CD14-positive monocyte (primary cell): ENCODE measurements around the gene SHROOM3. TPM values are rescaled to one million over a fixed set of nuclear protein-coding genes. Genes with fewer than 3 reads are reported as not detected.

Experiments used
- DNase-seq, 3 donors: peaks; one replicate each; pipeline ENCODE4 v3.0.0-alpha.2; 2011 to 2022
- H2AFZ ChIP-seq: 2 replicates; pipeline ENCODE4 v1.6.0; 2012; ENCODE audit warnings: mild to moderate bottlenecking, low read depth, low read length, inconsistent platforms; ENCODE audit not compliant: insufficient read depth, poor library complexity, severe bottlenecking
- H3K27ac ChIP-seq, 2 donors: 1 replicate in 1 of 2; 2 replicates in 1 of 2; pipeline ENCODE4 v1.5.1; 2012 to 2013; ENCODE audit warnings: low read length in 2 of 2, control low read depth in 1 of 2, inconsistent platforms in 1 of 2, low read depth in 1 of 2, mild to moderate bottlenecking in 1 of 2
- H3K27me3 ChIP-seq, 2 donors: one replicate each; pipeline versions ENCODE4 v1.6.0 to v1.6.1; 2011 to 2013; ENCODE audit warnings: low read length in 2 of 2; ENCODE audit not compliant: control insufficient read depth in 2 of 2, insufficient read depth in 2 of 2
- H3K36me3 ChIP-seq, 2 donors: replicated peaks in 1 of 2; 1 replicate in 1 of 2; 2 replicates in 1 of 2; pipeline versions ENCODE4 v1.5.1 to v1.6.1; 2012 to 2013; ENCODE audit warnings: low read length in 2 of 2, control low read depth in 1 of 2, inconsistent platforms in 1 of 2, mild to moderate bottlenecking in 1 of 2; ENCODE audit not compliant: insufficient read depth in 2 of 2, control insufficient read depth in 1 of 2
- H3K4me1 ChIP-seq, 2 donors: 1 replicate in 1 of 2; 2 replicates in 1 of 2; pipeline versions ENCODE4 v1.5.1 to v1.6.1; 2012 to 2013; ENCODE audit warnings: low read length in 2 of 2, control low read depth in 1 of 2, inconsistent platforms in 1 of 2, mild to moderate bottlenecking in 1 of 2, moderate library complexity in 1 of 2; ENCODE audit not compliant: insufficient read depth in 2 of 2, control insufficient read depth in 1 of 2
- H3K4me2 ChIP-seq: replicated peaks from 2 replicates; pipeline ENCODE3; 2012; ENCODE audit warnings: low read length, moderate library complexity, mild to moderate bottlenecking; ENCODE audit not compliant: poor library complexity, severe bottlenecking; ENCODE audit errors: extremely low read depth
- H3K4me3 ChIP-seq, 3 experiments: fragments of 200-600 bp in 1 of 3; sonication (generic) in 1 of 3; replicated peaks in 1 of 3; 1 replicate in 2 of 3; 2 replicates in 1 of 3; pipeline ENCODE4 v1.5.1; 2011 to 2013; ENCODE audit warnings: low read length in 3 of 3, mild to moderate bottlenecking in 3 of 3, control low read depth in 2 of 3, low read depth in 2 of 3, inconsistent platforms in 1 of 3, moderate library complexity in 1 of 3
- H3K79me2 ChIP-seq: 2 replicates; pipeline ENCODE4 v1.6.0; 2012; ENCODE audit warnings: mild to moderate bottlenecking, control low read depth, inconsistent platforms, low read length, moderate library complexity; ENCODE audit not compliant: insufficient read depth
- H3K9ac ChIP-seq: 2 replicates; pipeline ENCODE4 v1.6.0; 2017; ENCODE audit warnings: low read length, mild to moderate bottlenecking; ENCODE audit not compliant: insufficient read depth, poor library complexity, severe bottlenecking
- H3K9me3 ChIP-seq, 2 donors: replicated peaks in 1 of 2; 1 replicate in 1 of 2; 2 replicates in 1 of 2; pipeline versions ENCODE4 v1.5.1 to v1.6.1; 2012 to 2013; ENCODE audit warnings: low read length in 2 of 2, control low read depth in 1 of 2; ENCODE audit not compliant: control insufficient read depth in 1 of 2, insufficient read depth in 1 of 2
- H4K20me1 ChIP-seq: 2 replicates; pipeline ENCODE4 v1.6.0; 2012; ENCODE audit warnings: mild to moderate bottlenecking, low read length, control low read depth, moderate library complexity; ENCODE audit not compliant: insufficient read depth
- H3K27ac Mint-ChIP-seq, 7 donors: one replicate each; pipeline ENCODE4 v1.8.0; 2020; ENCODE audit warnings: mild to moderate bottlenecking in 7 of 7, mixed read lengths in 7 of 7, moderate library complexity in 6 of 7, inconsistent platforms in 2 of 7
- H3K27me3 Mint-ChIP-seq, 3 donors: one replicate each; pipeline ENCODE4 v1.8.0; 2021 to 2022; ENCODE audit warnings: low read depth in 3 of 3, mild to moderate bottlenecking in 3 of 3, mixed read lengths in 3 of 3, moderate library complexity in 3 of 3, inconsistent platforms in 1 of 3
- H3K36me3 Mint-ChIP-seq, 2 donors: one replicate each; pipeline ENCODE4 v1.8.0; 2020; ENCODE audit warnings: mixed read lengths in 2 of 2, inconsistent platforms in 1 of 2, mild to moderate bottlenecking in 1 of 2
- H3K4me1 Mint-ChIP-seq: one replicate; pipeline ENCODE4 v1.8.0; 2020; ENCODE audit warnings: mild to moderate bottlenecking, mixed read lengths
- H3K4me3 Mint-ChIP-seq, 2 donors: one replicate each; pipeline ENCODE4 v1.8.0; 2020; ENCODE audit warnings: mild to moderate bottlenecking in 2 of 2, mixed read lengths in 2 of 2, moderate library complexity in 1 of 2
- H3K9me3 Mint-ChIP-seq, 7 donors: one replicate each; pipeline ENCODE4 v1.8.0; 2020 to 2022; ENCODE audit warnings: mixed read lengths in 7 of 7, mild to moderate bottlenecking in 6 of 7, moderate library complexity in 6 of 7, inconsistent platforms in 2 of 7
- WGBS: methylation state at CpG from one replicate; pipeline ENCODE4 v1.1.5; 2013; ENCODE audit warnings: missing lambda C conversion rate; ENCODE audit not compliant: insufficient coverage; 5-methylcytosine and 5-hydroxymethylcytosine counted together
- intact Hi-C, 2 donors: fragments of 100-400 bp; cut with micrococcal nuclease; formaldehyde crosslinking; loops; one replicate each; pipeline versions ENCODE4 v1.15.0 to v1.15.1; 2023
- polyA plus RNA-seq, 3 donors: library from polyadenylated mRNA; depleted of rRNA in 1 of 3; unstranded in 2 of 3; stranded (reverse) in 1 of 3; fragments of 300-500 nt in 2 of 3; fragments of >200 nt in 1 of 3; fragmentation: Illumina TruSeq in 2 of 3; gene quantifications; 1 replicate in 2 of 3; 2 replicates in 1 of 3; pipeline ENCODE4 v1.2.3, GENCODE V29; 2012 to 2021
- TF ChIP-seq, protein P1 (sequence below): fragments of 200-600 bp; IDR thresholded peaks from one replicate; pipeline ENCODE4 v1.8.0; 2022; ENCODE audit warnings: antibody characterized with exemption, mild to moderate bottlenecking

SHROOM3 gene
- polyA plus RNA-seq, 3 donors, result not detected

GRCh38 chr4:76589872-76590797 is 155.1 kb downstream of the SHROOM3 start:
- Histone ChIP-seq H3K9ac (no peak overlapping the region), H3K36me3 (no peaks in the 10 kb centered on the region), H2AFZ (no peak overlapping the region), H3K4me3 (no peak overlapping the region), H3K79me2 (no peaks in the 10 kb centered on the region), H3K4me1 (peaks cover 3 to 7% of the 10 kb centered on the region in 2 donors), H3K27me3 (peaks cover 21 to 29% of the 10 kb centered on the region in 2 donors), H4K20me1 (no peaks in the 10 kb centered on the region), H3K4me2 (no peak overlapping the region), H3K27ac (no peak overlapping the region), H3K9me3 (no peaks in the 10 kb centered on the region)
- no peak overlapping the region for H3K27ac Mint-ChIP-seq
- WGBS, result 81% methylated on average over 5 of the region's 10 CpGs
- peaks cover 0 to 3% (median 0%) of the 10 kb centered on the region in 7 donors for H3K9me3 Mint-ChIP-seq
- H3K4me3 Mint-ChIP-seq, result no peak overlapping the region
- H3K4me1 Mint-ChIP-seq, result peaks cover 10% of the 10 kb centered on the region
- no peak for DNase-seq
- intact Hi-C loops, result no loop called here
- peaks cover 23 to 25% (median 24%) of the 10 kb centered on the region in 3 donors for H3K27me3 Mint-ChIP-seq
- TF ChIP-seq, protein P1, sequence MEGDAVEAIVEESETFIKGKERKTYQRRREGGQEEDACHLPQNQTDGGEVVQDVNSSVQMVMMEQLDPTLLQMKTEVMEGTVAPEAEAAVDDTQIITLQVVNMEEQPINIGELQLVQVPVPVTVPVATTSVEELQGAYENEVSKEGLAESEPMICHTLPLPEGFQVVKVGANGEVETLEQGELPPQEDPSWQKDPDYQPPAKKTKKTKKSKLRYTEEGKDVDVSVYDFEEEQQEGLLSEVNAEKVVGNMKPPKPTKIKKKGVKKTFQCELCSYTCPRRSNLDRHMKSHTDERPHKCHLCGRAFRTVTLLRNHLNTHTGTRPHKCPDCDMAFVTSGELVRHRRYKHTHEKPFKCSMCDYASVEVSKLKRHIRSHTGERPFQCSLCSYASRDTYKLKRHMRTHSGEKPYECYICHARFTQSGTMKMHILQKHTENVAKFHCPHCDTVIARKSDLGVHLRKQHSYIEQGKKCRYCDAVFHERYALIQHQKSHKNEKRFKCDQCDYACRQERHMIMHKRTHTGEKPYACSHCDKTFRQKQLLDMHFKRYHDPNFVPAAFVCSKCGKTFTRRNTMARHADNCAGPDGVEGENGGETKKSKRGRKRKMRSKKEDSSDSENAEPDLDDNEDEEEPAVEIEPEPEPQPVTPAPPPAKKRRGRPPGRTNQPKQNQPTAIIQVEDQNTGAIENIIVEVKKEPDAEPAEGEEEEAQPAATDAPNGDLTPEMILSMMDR, result no peak
- no peaks in the 10 kb centered on the region for H3K36me3 Mint-ChIP-seq

GRCh38 chr4:76590798-76591281 is 155.8 kb downstream of the SHROOM3 start:
- H3K27me3 Mint-ChIP-seq, result peaks cover 15 to 18% (median 17%) of the 10 kb centered on the region in 3 donors
- TF ChIP-seq, protein P1, result no peak
- Histone ChIP-seq H2AFZ (no peak overlapping the region), H3K4me3 (no peak overlapping the region), H3K9me3 (no peaks in the 10 kb centered on the region), H3K4me1 (peaks cover under 1 to 6% of the 10 kb centered on the region in 2 donors), H3K36me3 (no peaks in the 10 kb centered on the region), H3K79me2 (no peaks in the 10 kb centered on the region), H4K20me1 (no peaks in the 10 kb centered on the region), H3K27ac (no peak overlapping the region), H3K27me3 (peaks cover 14 to 22% of the 10 kb centered on the region in 2 donors), H3K9ac (no peak overlapping the region), H3K4me2 (no peak overlapping the region)
- H3K9me3 Mint-ChIP-seq, result peaks cover 0 to 3% (median 0%) of the 10 kb centered on the region in 7 donors
- no peak overlapping the region for H3K4me3 Mint-ChIP-seq
- H3K36me3 Mint-ChIP-seq, result no peaks in the 10 kb centered on the region
- no peak for DNase-seq
- H3K4me1 Mint-ChIP-seq, result peaks cover 6% of the 10 kb centered on the region
- H3K27ac Mint-ChIP-seq, result no peak overlapping the region
- intact Hi-C loops, result no loop called here
- WGBS, result no CpG with 5 or more reads among the region's 6 CpGs
